Right lobe of liver (tissue), 6 donors: ENCODE results near the gene SRRM4. TPM values are rescaled to one million over a fixed set of nuclear protein-coding genes. Genes with fewer than 3 reads are reported as not detected.

Experiments used
- ATAC-seq, 4 donors: fragments of 200-7000 bp; cut with Tn5 transposase; one replicate each; pipeline ENCODE4 v1.9.1; 2020; ENCODE audit warnings: mild to moderate bottlenecking in 4 of 4, moderate library complexity in 4 of 4
- DNase-seq, 3 donors: peaks; one replicate each; pipeline ENCODE4 v3.0.0-alpha.2; 2020
- H3K27ac ChIP-seq, 3 donors: fragments of 200-600 bp; one replicate each; pipeline ENCODE4 v1.8.0; 2022
- H3K27me3 ChIP-seq, 2 donors: fragments of 200-600 bp; one replicate each; pipeline ENCODE4 v1.8.0; 2022
- H3K36me3 ChIP-seq, 4 donors: fragments of 200-600 bp; sonication (generic) in 1 of 4; one replicate each; pipeline versions ENCODE4 v1.5.1 to v1.8.0; 2017 to 2022; ENCODE audit warnings: control low read depth in 1 of 4
- H3K4me1 ChIP-seq, 4 donors: fragments of 200-600 bp; sonication (generic) in 1 of 4; one replicate each; pipeline versions ENCODE4 v1.5.1 to v1.8.0; 2017 to 2022; ENCODE audit warnings: control low read depth in 1 of 4
- H3K4me3 ChIP-seq, 3 donors: fragments of 200-600 bp; one replicate each; pipeline ENCODE4 v1.8.0; 2022
- H3K9me3 ChIP-seq, 4 donors: fragments of 200-600 bp; sonication (generic) in 1 of 4; one replicate each; pipeline versions ENCODE4 v1.5.1 to v1.8.0; 2017 to 2022; ENCODE audit warnings: control low read depth in 1 of 4
- CTCF ChIP-seq, 4 donors: fragments of 200-600 bp in 3 of 4; fragments of 450-650 bp in 1 of 4; IDR thresholded peaks; one replicate each; pipeline versions ENCODE4 v1.5.1 to v1.8.0; 2016 to 2022; ENCODE audit warnings: antibody characterized with exemption in 4 of 4, mild to moderate bottlenecking in 2 of 4
- POLR2A ChIP-seq: fragments of 450-650 bp; IDR thresholded peaks from one replicate; pipeline ENCODE4 v1.6.1; 2017; ENCODE audit warnings: antibody characterized with exemption, mild to moderate bottlenecking
- WGBS: methylation state at CpG from one replicate; pipeline ENCODE4 v1.1.6; 2018; ENCODE audit warnings: low coverage, low lambda C conversion rate; ENCODE audit not compliant: insufficient coverage; ENCODE audit errors: missing lambda C conversion rate; 5-methylcytosine and 5-hydroxymethylcytosine counted together
- intact Hi-C, 2 donors: fragments of 100-400 bp; cut with DNase I; formaldehyde crosslinking; loops; one replicate each; pipeline versions ENCODE4 v1.11.2 to v1.14.1; 2022
- total RNA-seq, 6 experiments: library from RNA; depleted of rRNA in 2 of 6; stranded (reverse); fragments of >200 nt in 2 of 6; fragmentation: NEBNext Ultra II Directional in 3 of 6; extraction: Animal tissue kit (Norgen Biotek cat#: 25700) in 3 of 6; gene quantifications; one replicate each; pipeline versions ENCODE4 v1.1.0 to v1.2.4, GENCODE V29; 2016 to 2023
- donor health status: DM: no; HTN: yes; CAD: no.
- donor health status: DM: no; HTN: no; CAD: no.
- donor health status: DM: no; HTN: no; CAD: no.
- donor health status: DM: no; HTN: yes; CAD: no.
- donor health status: DM: no; HTN: yes; CAD: no.

Gene SRRM4
- total RNA-seq, 6 experiments from 2014 or later: not detected

GRCh38 chr12:119051474-119051873, 70.1 kb downstream of the SRRM4 start:
- H3K4me1 ChIP-seq: no peaks in the 10 kb centered on the region
- DNase-seq (no peak), ATAC-seq (no peak)
- peaks cover 0 to 5% (median 0%) of the 10 kb centered on the region in 4 donors for H3K9me3 ChIP-seq
- H3K27ac ChIP-seq: no peak overlapping the region
- H3K36me3 ChIP-seq: no peaks in the 10 kb centered on the region
- intact Hi-C loops: no loop called here
- TF ChIP-seq CTCF (IDR thresholded peaks at IDR 0.05): no peak
- TF ChIP-seq POLR2A: no peak
- H3K27me3 ChIP-seq: no peaks in the 10 kb centered on the region
- H3K4me3 ChIP-seq: no peak overlapping the region
- WGBS: 39% methylated on average over 4 of the region's 4 CpGs

GRCh38 chr12:119052001-119052400, 70.7 kb downstream of the SRRM4 start:
- Histone ChIP-seq H3K36me3 (no peaks in the 10 kb centered on the region), H3K4me3 (no peak overlapping the region), H3K4me1 (no peaks in the 10 kb centered on the region), H3K9me3 (peaks cover 0 to 5% (median 0%) of the 10 kb centered on the region in 4 donors), H3K27ac (no peak overlapping the region), H3K27me3 (no peaks in the 10 kb centered on the region)
- ATAC-seq: no peak
- no peak for DNase-seq
- intact Hi-C loops: no loop called here
- 74% methylated on average over 5 of the region's 5 CpGs for WGBS
- TF ChIP-seq CTCF (IDR thresholded peaks at IDR 0.05) (no peak), POLR2A (no peak)

- intact Hi-C loops: no loop called here
- WGBS: 27% methylated on average over 2 of the region's 3 CpGs
Measured at GRCh38 chr12:119055977-119056376, 74.6 kb downstream of the SRRM4 start.

GRCh38 chr12:119060847-119061796, 79.8 kb downstream of the SRRM4 start:
- 25% methylated on average over 16 of the region's 16 CpGs for WGBS
- DNase-seq (peak in 2 of 3 donors; percentile 42 to 49), ATAC-seq (peak; percentile 33 to 67 (median 50))
- Histone ChIP-seq H3K27me3 (no peaks in the 10 kb centered on the region), H3K27ac (no peak overlapping the region), H3K4me1 (no peaks in the 10 kb centered on the region), H3K4me3 (no peak overlapping the region), H3K36me3 (no peaks in the 10 kb centered on the region), H3K9me3 (no peaks in the 10 kb centered on the region)
- intact Hi-C loops: no loop called here
- no peak for TF ChIP-seq CTCF (IDR thresholded peaks at IDR 0.05)
- TF ChIP-seq POLR2A: no peak

More at GRCh38 chr12:119055977-119056376, 74.6 kb downstream of the SRRM4 start:
- Histone ChIP-seq H3K9me3 (peaks cover 0 to 5% (median 0%) of the 10 kb centered on the region in 4 donors), H3K36me3 (no peaks in the 10 kb centered on the region), H3K4me3 (no peak overlapping the region), H3K4me1 (no peaks in the 10 kb centered on the region), H3K27ac (no peak overlapping the region), H3K27me3 (no peaks in the 10 kb centered on the region)
- DNase-seq (no peak), ATAC-seq (no peak)
- no peak for TF ChIP-seq POLR2A
- no peak for TF ChIP-seq CTCF (IDR thresholded peaks at IDR 0.05)
